Measurements from ENCODE around the gene CDK14.

- TF ChIP-seq, protein P1, sequence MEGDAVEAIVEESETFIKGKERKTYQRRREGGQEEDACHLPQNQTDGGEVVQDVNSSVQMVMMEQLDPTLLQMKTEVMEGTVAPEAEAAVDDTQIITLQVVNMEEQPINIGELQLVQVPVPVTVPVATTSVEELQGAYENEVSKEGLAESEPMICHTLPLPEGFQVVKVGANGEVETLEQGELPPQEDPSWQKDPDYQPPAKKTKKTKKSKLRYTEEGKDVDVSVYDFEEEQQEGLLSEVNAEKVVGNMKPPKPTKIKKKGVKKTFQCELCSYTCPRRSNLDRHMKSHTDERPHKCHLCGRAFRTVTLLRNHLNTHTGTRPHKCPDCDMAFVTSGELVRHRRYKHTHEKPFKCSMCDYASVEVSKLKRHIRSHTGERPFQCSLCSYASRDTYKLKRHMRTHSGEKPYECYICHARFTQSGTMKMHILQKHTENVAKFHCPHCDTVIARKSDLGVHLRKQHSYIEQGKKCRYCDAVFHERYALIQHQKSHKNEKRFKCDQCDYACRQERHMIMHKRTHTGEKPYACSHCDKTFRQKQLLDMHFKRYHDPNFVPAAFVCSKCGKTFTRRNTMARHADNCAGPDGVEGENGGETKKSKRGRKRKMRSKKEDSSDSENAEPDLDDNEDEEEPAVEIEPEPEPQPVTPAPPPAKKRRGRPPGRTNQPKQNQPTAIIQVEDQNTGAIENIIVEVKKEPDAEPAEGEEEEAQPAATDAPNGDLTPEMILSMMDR (IDR thresholded peaks at IDR 0.05): no peak
- no peak for TF ChIP-seq POLR2A (IDR thresholded peaks at IDR 0.05)
Measured at GRCh38 chr7:90846192-90846591, 250.1 kb downstream of the CDK14 start.

Data from heart left ventricle (tissue), 13 donors.